HG03175 (cell line): Measurements from ENCODE around the gene NR5A2.

Source experiments
- ATAC-seq: cut with Tn5 transposase; IDR thresholded peaks from one replicate; pipeline ENCODE4 v1.9.1; 2021; ENCODE audit warnings: mild to moderate bottlenecking, moderate library complexity; ENCODE audit not compliant: unreplicated experiment

NR5A2 gene

DNA sequence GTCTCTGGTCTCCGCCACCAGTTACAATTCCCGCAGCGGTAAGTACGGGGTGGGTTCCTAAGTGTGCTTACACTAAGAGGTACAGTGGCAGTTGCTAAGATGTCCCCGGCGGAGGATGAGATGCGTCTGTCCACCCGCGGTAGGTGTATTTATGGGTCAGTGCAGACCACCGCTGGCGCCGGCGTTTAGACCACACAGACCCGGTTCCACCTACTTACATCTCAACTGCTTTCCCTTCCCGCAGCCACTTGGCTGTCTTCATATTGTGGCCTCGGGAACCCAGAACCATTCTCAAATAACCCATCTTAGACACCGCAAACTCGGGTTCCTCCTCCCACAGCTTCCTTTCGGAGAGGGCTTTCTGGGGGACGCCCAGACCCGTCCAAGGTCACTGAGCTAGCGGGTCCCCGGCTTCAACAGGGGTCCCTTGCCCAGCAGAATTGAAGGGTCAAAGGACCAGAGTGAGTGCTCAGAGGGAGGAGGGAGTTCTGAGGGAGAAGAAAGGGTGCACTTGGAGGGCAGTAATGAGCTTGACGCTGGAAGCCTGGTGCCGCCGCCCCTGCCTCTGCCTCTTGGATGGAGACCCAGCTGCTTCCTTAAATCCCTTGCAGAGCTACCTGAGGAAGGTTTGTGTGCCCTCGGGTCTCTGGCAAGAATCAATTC is 8.6 kb downstream of the NR5A2 start:
- no peak for ATAC-seq

DNA sequence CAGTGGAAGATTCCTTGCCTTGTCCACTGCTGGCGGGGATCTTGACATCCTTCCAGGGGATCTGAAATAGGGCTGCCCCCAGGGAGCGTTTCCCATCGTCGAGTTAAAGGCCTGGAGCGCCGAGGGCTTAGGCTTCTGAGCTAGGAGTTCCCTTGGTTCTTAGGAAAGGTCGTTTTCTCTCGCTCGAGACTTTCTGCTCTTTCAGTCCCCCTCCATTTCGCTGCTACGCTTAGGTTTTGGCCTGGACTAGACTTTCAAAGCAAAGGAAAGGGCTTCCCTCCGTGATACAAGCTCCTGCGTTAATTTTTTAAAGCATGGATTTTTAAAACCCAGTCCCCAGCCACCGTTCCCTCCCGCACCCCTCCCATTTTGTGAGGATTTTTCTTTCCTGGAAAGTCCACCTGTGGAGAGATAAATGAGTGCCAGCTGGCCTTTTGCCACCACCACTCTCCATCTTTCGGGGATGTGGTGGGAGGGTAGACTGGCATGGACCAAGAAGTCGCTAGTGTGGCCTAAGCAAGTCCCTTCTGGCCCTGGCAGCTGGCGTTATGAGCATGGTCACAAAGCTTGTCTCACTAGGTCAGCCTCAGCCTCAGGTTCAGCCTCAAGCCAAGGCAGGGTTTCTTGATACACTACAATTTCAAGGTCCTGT is 9.2 kb downstream of the NR5A2 start:
- ATAC-seq, result no peak

DNA sequence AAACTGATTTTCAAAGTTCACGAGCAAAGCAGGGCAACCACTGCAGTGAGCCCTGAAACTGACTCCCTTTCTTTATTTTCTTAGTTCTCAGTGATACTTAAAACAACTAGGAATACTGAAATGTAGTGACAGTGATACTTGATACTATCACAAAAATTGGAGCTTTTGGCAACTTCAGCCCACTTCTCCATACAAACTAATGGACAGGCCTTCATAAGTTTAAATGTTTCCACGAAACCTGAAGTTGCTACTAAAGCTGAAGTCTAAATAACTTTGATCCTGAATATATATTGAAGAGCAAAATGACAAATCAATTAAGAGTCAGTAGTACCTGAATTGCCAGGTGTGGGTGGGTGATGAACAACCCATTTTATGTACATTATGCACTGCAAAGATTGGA is 10.0 kb downstream of the NR5A2 start:
- no peak for ATAC-seq

DNA sequence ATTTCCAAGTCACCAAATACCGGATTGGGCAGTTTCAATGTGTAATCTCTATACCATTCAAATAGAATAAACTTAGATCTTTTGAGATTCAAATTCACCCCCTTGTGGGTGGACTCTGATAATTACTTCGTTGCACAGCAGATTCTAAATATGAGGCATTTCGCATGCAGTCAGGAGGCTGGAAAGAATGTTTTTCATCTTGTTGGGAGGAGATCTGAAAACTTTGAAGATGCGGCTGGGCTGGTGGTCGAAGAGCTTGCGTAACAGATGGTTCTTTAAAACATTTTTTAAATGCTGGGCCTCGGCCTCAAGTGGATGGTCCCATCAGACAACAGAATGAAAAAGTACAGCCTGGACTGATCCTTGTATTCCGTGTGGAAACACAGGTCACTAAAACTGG is 10.4 kb downstream of the NR5A2 start:
- no peak for ATAC-seq

DNA sequence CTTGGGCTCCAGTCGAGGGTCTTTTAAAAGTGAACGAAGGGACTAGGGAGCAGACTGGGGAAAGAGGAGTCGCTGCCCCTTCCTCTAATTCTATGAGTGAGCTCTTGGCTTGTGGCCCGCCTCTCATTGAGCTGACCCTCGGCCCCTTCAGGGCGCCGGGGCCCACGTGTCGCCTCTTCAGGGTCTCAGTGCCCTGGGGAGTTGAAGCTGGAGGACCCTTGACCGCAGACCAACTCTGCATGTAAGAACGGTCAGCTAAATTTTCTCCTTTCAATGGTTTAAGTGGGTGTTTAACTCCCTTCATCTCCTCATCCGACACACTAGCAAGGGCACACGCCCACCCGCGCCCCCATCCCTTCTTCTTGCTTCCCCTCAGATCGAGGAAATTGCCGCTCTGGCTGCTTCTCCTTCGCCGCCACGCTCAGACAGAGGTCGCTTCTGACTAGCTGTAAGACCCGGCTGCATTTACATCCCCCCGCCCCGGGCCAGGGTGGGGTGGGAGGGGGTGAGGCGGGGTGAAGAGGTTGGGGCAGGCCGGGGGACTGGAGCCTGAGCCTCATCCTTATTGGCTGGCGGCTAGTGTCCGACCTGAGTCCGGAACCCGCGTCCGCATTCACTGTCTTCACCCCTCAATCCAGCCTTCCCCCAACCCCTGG is 10.9 kb downstream of the NR5A2 start:
- ATAC-seq, result no peak

DNA sequence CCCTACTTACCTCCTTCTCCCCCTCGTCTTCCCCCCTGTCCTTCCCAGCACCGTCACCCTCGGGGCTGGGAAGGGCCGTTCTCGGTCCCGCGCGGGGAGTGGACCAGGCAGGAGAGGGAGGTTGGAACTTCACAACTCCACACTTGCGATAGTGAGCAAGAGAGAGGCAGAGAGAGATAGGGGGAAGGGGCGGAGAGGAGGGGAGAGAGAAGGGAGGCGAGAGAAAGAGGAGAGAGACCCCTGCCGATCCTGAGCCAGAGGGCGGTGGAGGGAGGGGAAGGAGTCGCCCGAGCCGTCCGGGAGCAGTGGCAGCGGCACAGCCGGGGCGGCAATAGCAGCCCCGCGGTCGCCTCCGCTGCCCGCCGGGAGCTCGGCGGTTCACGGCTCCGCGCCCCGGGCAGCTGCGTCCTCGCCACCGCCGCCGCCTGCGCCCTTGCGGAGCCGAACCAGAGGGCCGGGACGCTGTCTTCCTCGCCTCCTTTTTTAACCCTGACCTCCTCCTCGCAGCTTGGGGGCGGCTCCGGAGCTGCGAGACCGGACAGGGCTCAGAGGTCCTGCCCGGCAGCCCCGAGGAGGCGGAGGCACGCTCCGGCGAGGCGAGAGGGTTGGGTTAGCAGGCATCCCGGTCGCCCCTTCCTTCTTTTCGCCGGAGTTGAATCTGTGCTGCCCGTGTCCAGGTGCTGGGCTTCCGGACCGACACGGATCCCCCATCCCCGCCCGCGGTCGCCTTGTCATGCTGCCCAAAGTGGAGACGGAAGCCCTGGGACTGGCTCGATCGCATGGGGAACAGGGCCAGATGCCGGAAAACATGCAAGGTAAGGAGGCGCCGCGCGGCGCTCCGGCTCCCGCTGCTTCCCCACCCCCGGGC is 11.7 kb downstream of the NR5A2 start:
- no peak for ATAC-seq

DNA sequence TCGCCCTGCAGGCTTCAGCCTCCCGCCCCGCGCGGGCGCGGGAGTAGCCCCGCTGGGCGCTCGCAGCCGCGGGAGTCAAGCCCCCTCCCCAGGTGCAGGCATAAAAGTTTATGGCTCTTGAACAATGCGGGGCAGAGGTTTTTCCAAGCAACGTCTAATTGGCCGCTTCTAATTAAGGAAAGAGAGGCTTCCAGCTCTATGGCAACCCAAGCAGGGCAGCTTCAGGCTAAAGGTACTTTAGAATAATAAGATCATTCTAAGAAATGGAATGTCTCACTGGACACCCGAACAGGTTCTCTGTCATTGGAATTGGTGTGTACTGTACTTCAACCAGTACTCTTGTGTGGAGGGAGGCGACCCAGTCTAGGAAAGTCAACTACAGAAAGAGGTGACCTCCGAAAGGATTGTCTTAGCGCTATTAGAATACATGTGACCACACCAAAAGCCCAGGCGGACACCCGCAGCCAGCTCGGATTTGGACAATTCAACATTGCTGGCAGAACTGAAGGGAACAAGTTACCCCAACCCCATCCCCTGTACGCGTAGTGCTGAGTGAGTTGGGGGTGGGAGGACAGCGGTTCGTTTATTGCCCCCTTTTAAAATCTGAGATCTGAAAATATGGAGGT is 12.5 kb downstream of the NR5A2 start:
- no peak for ATAC-seq

DNA sequence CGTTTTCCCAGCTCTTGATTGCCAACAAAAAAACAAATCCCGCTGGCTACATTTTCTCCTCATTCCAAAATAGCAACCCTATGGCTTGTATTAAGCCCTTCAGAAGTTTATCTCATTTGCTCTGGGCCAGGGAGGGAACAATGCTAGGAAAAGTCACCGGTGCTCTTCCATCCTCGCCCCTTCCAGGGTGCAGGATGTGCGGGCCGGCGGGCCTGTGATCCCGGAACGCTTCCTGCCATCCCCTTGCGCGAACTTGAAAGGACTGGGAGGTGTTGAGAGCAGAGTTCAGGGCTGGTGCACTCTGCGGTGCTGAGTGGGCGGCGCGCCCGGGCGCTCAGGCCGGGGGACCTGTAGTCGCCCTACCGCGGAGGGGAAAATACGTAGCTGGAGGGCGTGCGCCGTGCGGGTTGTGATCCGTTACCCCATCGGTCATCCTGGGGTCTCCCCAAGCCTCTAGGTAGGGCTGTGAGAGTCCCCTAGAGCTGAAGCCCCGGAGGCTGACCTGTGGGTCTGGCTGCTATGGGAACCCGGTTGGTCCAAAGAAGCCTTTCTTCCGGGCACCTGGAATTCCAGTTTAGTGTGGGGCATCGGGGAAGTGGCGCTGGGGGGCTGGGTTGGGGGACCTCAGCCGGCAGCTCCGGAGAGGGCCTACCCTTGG is 13.1 kb downstream of the NR5A2 start:
- no peak for ATAC-seq

DNA sequence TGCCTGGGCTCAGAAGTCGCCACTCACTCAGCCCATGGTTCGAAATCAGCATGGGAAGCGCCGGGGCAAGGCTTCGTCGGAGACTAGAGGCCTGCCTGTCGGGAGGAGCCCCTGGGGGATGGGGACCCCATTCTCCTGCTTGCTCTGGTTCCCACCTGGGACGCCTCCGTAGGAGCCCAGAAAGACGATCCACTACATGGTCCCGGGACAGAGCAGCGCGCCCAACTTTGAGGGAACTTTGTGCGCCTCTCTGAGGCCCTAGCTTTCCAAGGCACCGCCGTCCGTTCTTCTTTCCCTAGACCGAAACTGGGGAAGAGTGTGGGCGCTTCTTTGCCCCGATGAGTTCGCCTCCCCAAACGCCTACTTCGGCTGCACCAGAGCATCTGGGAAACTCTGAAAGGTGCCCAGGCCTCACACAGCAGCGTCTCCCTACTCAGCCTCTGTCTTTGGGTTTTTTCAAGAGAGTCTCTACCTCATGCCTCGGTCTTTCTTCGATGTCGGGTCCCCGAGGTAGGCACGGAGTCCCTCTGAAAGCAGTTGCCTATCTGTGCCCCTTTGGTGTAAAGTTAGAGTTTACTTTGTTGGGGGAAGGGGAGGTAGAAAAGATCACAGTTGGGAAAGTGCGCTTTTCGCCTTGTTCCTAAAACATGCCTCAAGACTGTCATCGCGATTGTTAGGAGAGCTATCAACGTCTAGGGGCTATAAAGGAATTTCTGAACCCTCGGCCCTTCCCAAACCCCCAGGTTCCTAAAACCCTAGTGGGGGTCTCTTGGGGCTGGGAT is 14.0 kb downstream of the NR5A2 start:
- no peak for ATAC-seq

DNA sequence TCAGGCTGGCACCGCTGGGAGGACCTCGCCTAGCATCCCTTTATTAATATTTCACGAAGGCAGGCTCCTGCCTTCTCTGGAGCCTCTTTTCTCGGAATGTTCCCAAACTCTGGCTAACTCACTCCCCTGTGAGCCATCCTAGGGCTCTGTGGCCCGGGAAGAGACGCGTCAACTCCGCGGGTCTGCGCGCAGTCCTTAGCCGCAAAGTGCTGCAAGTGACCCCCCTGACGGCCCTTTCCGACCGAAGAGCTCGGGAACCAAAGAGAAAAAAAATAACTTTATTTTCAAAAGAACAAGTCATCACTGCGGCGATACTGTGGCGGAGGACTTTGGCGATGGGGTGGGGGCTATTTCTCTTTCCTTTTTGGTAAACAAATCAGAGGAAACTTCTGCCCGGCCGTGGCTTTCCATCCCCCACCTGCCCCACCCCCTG is 14.6 kb downstream of the NR5A2 start:
- no peak for ATAC-seq

DNA sequence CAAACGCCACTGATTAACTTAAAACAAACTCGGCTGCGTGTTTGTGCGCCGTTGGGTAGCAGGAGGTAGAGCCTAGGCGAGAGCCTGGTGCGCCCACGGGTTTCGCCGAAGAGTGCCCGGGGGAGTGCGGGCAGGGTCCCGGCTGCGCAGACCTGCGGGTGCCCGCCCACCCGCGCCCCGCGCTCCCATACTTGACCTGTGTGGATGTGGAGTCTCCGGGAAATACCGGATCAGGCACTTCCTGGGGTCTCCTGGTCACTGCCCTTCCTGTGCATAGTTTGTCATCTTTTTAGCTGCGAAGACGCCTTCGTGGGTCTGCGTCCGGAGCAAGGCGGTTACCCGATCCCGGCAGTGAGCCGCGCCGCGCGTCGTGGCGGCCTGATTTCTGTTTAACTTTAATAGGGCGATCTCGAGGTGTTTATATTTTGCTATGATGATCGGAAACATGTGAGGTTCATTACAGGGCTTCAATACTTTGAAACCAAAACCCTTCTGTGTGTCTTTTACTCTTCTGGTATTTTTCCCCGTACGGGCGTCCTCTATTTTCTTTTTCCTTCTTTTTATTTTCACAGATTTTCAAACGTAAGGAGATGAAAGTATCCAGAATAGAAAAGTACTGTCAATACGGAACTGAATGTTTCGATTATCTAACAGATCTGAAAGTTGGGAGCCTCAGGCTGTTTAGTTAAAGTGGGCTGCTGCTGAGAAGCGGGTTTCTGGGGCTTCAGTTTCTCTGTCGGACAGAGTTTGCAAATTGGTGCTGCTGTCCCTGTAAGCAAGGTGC is 15.2 kb downstream of the NR5A2 start:
- no peak for ATAC-seq

DNA sequence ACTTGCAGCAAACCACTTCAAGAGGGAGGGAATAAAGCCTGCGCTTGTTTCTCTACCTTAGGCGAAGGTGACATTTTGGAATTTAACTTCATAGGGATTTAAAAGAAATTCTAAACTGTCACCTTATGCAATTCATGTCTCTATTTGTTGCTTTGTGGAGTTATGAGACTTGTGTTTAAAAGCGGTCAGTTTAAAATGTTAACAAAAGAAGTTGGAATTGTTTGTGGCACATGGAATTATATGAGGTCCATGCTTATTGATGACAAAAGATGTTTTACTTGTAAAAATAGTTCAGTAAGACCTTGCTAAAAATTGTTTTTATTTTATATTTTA is 15.8 kb downstream of the NR5A2 start:
- ATAC-seq, result no peak

DNA sequence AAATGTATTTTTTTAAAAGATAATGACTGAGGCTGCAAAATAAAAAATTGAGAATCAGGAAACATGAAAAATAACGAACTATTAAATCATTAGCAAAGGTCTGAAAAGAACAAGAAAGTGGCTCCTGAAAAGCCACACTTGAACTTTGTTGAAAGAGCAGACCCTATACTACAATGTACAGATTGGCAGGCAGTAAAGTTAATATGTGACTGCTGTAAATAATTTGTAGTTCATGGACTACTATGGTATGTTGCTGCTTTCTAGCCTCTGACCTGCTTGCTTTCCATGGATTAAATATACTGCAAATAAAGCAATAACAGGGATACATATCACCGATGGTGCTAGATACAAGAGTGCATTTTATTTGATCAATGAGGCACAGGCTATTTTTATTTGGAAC is 18.6 kb downstream of the NR5A2 start:
- no peak for ATAC-seq

DNA sequence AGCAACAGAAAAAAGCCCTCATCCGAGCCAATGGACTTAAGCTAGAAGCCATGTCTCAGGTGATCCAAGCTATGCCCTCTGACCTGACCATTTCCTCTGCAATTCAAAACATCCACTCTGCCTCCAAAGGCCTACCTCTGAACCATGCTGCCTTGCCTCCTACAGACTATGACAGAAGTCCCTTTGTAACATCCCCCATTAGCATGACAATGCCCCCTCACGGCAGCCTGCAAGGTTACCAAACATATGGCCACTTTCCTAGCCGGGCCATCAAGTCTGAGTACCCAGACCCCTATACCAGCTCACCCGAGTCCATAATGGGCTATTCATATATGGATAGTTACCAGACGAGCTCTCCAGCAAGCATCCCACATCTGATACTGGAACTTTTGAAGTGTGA is 20.7 kb downstream of the NR5A2 start:
- no peak for ATAC-seq

DNA sequence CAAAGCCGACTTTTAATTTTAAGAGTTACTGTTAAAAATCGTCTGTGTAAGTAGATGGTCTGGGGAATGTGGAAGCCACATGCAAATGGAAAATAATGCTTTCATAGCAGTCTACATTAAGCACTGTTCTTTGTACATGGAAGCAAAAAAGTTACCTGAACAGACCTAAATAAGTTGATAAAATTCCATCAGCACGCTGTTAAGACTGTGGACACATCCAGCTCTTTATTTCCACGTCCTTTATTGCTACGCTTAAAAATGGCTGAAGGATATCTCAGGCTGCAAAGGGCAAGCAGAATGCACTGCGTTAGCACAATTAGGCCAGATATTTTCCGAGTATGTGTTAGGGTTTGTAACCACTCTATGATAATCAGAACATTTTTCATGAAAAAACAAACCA is 22.3 kb downstream of the NR5A2 start:
- no peak for ATAC-seq

DNA sequence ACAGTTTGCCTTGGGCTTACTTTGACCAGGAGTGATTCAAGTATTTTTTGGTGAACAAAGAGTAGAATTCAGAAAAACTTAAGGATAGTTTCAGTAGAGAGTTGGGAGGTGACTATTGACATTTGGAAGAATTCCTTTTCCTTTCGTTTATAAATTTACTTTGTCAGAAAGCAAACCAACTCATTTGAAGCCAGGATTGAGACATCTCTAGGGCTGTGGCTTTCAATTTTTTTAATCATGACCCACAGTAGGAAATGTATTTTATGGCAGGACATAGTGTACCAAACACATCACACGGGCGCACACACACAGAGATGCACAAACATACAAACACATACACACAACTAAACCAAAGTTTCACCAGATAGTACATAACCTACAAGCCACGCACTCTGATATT is 24.1 kb downstream of the NR5A2 start:
- ATAC-seq, result no peak

DNA sequence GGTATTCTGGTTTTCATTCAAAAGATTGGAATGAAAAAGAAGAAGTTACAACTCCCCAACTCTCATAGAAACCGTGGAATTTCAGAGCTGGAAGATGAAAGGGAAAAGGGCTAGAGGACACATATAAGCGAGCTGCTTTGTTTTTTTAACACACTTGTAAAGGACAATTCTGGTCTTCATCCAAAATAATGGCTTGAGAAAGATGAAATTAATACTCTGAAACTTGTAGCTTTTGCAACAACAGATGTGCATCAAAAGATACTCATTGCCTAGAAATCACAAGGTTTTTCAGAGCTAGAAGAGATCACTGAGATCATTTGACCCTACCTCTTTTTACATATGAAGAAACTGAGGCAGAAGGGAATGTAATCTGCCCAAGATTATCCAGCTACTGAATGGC is 25.6 kb downstream of the NR5A2 start:
- no peak for ATAC-seq

DNA sequence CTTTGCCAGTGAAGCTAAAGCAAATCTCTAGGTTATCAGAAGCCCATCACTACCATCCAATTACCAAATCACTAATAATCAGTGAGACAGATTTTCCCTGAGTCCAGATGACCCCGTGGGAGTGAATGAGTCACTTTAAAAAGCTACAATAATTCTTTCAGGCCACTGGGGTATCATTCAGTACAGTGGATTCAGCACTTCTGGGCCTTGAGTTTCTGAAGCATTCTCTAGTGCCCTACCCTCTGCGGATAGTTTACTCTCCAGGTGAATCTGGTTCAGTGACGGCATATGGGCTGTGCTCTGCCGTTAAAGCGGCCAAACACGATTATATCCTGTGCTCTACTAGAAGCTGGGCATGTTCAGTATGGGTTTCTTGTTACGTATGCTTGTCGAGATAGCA is 26.1 kb downstream of the NR5A2 start:
- no peak for ATAC-seq

DNA sequence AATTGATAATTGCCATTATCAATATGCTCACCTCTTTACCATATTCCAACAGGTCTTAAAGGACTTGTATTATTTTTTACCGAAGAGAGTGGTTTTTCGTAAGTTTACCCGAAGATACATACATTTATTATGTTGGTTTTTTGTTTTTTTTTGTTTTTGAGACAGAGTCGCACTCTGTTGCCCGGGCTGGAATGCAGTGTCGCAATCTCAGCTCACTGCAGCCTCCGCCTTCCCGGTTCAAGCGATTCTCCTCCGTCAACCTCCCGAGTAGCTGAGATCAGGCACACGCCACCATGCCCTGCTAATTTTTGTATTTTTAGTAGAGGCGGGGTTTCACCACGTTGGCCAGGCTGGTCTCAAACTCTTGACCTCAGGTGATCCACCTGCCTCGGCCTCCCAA is 30.8 kb downstream of the NR5A2 start:
- ATAC-seq, result no peak
